ENCODE data around the gene SORCS2.

GRCh38 chr4:7375427-7375826 is 183.1 kb downstream of the SORCS2 start:
- TF ChIP-seq FOXK2 (IDR thresholded peaks at IDR 0.05) (no peak), FOXM1 (IDR thresholded peaks at IDR 0.05; ENCODE audit: borderline replicate concordance) (no peak), ZNF384 (IDR thresholded peaks at IDR 0.05) (no peak), FOXA1 (IDR thresholded peaks at IDR 0.05) (no peak), TARDBP (IDR thresholded peaks at IDR 0.05) (no peak), SP1 (IDR thresholded peaks at IDR 0.05) (no peak), SUZ12 (IDR thresholded peaks at IDR 0.05) (no peak), LEF1 (IDR thresholded peaks at IDR 0.05; ENCODE audit: borderline replicate concordance) (no peak), BHLHE40 (IDR thresholded peaks at IDR 0.05; ENCODE audit: borderline replicate concordance) (no peak), HDGF (IDR thresholded peaks at IDR 0.05; ENCODE audit: borderline replicate concordance) (no peak), ELF4 (IDR thresholded peaks at IDR 0.05) (no peak)
